NCI-H510A (cell line): ENCODE measurements around the gene PACSIN1.

Experiments
- DNase-seq: peaks from one replicate; lab custom pipeline; 2025; lab: John Stamatoyannopoulos, UW

The PACSIN1 gene, protein sequence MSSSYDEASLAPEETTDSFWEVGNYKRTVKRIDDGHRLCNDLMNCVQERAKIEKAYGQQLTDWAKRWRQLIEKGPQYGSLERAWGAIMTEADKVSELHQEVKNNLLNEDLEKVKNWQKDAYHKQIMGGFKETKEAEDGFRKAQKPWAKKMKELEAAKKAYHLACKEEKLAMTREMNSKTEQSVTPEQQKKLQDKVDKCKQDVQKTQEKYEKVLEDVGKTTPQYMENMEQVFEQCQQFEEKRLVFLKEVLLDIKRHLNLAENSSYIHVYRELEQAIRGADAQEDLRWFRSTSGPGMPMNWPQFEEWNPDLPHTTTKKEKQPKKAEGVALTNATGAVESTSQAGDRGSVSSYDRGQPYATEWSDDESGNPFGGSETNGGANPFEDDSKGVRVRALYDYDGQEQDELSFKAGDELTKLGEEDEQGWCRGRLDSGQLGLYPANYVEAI

GRCh38 chr6:34465531-34466241, at the start of gene PACSIN1:
TSS of gene PACSIN1 (plus strand) at chr6:34466076. CDS start at chr6:34526306, 60,230 bp downstream.
- peak; percentile 69 for DNase-seq

GRCh38 chr6:34416877-34417371, 49.0 kb upstream of the PACSIN1 start:
- DNase-seq, result no peak

GRCh38 chr6:34418367-34418766, 47.5 kb upstream of the PACSIN1 start:
- no peak for DNase-seq

- no peak for DNase-seq
Observed at GRCh38 chr6:34423254-34423653, 42.6 kb upstream of the PACSIN1 start.

GRCh38 chr6:34424200-34425131, 41.4 kb upstream of the PACSIN1 start:
- DNase-seq, result no peak

- no peak for DNase-seq
Observed at GRCh38 chr6:34425132-34425497, 40.8 kb upstream of the PACSIN1 start.

DNA sequence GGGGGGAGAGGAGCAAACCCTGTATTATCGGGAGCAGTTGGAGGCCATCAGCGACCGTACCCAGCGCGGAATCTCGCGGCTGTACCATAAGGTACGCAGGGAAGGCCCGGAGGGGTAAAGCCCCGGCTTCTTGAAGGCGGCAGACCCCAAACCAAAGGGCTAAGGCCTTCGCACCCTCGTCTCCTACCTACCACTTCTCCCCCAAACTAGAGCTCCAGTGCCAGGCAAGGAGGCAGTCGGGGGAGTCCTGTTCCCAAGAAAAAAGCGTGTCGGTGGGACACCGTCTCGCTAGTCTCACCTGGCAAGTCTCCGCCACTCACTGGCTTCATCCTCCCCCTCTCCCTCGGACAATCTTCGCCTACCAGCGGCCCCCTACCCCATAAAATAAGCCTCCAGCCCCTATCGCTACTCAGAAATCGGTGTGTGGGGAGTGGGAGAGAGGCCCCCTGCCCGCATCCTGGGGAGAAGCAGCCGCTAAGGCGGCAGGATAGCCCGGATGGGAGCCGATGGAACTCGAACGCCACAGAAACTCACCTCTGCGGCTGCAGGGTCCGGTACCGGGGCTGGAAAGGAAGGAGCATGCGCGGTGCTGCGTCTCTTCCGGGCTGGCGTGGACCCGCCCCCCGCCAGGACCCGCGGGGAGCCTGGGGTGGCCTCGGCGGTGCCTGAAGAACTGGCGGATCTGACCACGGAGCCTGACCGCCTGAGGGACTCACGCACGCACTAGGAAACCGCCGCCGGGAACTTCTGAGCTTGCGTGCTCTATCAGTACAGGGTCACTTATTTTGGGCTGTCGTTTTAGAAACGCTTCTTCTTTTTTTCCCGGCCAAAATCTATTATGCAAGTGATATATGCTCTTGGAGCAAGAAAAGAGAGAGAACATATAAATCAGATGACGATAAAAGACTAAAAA, 40.1 kb upstream of the PACSIN1 start, which contains the start of gene RPS10:
Gene RPS10 (minus strand): TSS at position 572 of the 913 bp plus-strand sequence. CDS start 848 bp downstream, outside the sequence.
- DNase-seq, result peak; percentile 93

GRCh38 chr6:34435916-34436315, 30.0 kb upstream of the PACSIN1 start:
- DNase-seq, result no peak

DNA sequence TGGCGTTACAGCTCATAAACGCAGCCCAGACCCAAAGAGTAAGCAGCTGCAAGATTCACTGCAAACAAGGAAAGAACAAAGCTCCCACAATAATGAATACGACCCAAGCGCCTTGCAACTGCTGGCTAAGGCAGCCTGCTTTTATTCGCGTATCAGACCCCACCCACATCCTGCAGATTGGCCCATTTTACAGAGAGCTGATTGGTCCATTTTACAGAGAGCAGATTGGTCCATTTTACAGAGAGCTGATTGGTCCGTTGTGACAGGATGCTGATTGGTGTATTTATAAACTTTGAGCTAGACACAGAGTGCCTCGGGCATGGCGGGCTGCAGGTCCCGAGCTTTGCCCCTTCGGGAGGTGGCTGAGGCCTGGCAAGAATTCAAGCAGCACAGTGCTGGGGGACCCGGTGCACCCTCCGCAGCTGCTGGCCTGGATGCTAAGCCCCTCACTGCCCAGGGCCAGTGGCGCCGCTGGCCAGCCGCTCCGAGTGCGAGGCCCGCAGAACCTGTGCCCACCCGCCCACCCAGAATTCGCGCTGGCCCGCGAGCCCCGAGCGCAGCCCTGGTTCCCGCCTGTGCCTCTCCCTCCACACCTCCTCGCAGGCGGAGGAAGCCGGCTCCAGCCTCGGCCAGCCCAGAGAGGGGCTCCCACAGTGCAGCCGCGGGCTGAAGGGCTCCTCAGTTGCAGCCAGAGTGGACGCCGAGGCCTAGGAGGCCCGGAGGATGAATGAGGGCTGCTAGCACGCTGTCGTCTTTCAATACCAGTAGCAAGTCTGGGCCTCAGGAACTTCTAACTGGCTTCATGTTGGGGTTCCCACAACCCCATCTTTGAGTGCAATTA, 28.9 kb upstream of the PACSIN1 start:
- no peak for DNase-seq

- DNase-seq, result no peak
Observed at GRCh38 chr6:34437644-34437970, 28.3 kb upstream of the PACSIN1 start.

DNA sequence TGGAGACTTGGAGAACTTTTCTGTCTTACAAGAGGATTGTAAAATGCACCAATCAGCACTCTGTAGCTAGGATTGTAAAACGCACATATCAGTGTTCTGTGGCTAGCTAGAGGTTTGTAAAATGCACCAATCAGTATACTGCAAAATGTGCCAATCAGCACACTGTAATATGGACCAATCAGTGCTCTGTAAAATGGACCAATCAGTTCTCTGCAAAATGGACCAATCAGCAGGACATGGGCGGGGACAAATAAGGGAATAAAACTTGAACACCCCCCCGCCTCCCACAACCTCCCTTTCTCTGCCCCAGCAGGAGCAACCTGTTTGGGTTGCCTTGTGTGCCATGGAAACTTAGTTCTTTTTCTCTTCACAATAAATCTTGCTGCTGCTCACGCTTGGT, 27.2 kb upstream of the PACSIN1 start:
- no peak for DNase-seq

GRCh38 chr6:34439442-34439841, 26.4 kb upstream of the PACSIN1 start:
- no peak for DNase-seq

DNA sequence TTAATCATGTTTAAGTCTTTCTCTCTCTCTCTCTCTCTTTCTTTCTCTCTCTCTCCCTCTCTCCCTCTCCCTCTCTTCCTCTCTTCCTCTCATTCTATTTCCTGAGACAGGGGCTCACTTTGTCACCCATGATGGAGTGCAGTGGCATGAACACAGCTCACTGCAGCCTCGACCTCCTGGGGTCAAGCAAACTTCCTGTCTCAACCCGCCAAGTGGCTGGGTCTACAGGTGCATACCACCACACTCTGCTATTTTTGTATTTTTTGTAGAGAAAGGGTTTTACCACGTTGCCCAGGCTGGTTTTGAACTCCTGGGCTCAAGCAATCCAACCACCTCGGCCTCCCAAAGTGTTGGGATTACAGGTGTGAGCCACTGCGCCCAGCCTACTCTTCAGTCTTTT, 24.4 kb upstream of the PACSIN1 start:
- DNase-seq, result no peak

DNA sequence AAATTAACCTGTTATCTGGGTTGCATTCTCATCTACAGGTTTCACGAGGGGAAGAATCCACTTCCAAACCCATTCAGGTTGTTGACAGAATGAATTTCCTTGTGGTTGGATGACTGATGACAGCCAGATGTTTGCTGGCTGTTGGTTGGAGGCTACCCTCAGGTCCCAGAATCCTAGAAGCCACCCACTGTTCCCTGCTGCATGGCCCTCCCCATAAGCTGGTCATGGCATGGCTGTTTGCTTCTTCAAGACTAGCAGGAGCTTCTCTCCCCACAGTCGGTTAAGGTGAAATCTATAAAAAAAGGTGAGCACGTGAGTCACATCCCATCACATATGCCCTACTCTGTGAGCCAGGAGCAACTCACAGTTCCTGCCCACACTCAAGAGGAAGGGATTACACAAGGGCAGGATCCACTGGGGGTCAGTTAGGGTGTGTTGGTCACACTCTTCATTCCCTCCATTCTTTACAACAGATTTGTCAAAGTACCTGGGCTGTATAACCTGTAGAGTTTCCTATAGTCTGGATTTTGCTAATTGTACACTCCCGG, 20.5 kb upstream of the PACSIN1 start:
- DNase-seq, result no peak

GRCh38 chr6:34447386-34447785, 18.5 kb upstream of the PACSIN1 start:
- no peak for DNase-seq

GRCh38 chr6:34447910-34448309, 18.0 kb upstream of the PACSIN1 start:
- DNase-seq, result no peak

- no peak for DNase-seq
Observed at GRCh38 chr6:34451192-34451591, 14.7 kb upstream of the PACSIN1 start.

- DNase-seq, result no peak
Observed at GRCh38 chr6:34455831-34456230, 10.0 kb upstream of the PACSIN1 start.

- DNase-seq, result no peak
Observed at GRCh38 chr6:34457382-34457741, 8.5 kb upstream of the PACSIN1 start.
